Mesothelial cell of epicardium (in vitro differentiated cells): ENCODE measurements around the gene CNIH2. TPM values are rescaled to one million over a fixed set of nuclear protein-coding genes. Genes with fewer than 3 reads are reported as not detected.

Experiments used
- DNase-seq, 2 experiments: peaks; one replicate each; pipeline ENCODE4 v3.0.0; 2021; ENCODE audit warnings: low spot score in 2 of 2; ENCODE audit not compliant: unreplicated experiment in 2 of 2
- H3K27ac Mint-ChIP-seq: 2 replicates; pipeline ENCODE4 v1.8.0; 2021; ENCODE audit warnings: mixed read lengths
- H3K27me3 Mint-ChIP-seq: 2 replicates; pipeline ENCODE4 v1.8.0; 2021; ENCODE audit warnings: low read depth, mixed read lengths
- H3K36me3 Mint-ChIP-seq: 2 replicates; pipeline ENCODE4 v1.8.0; 2021; ENCODE audit warnings: mixed read lengths
- H3K4me1 Mint-ChIP-seq: 2 replicates; pipeline ENCODE4 v1.8.0; 2021; ENCODE audit warnings: mixed read lengths
- H3K4me3 Mint-ChIP-seq: 2 replicates; pipeline ENCODE4 v1.8.0; 2021; ENCODE audit warnings: mild to moderate bottlenecking, moderate library complexity, mixed read lengths
- H3K9me3 Mint-ChIP-seq: 2 replicates; pipeline ENCODE4 v1.8.0; 2021; ENCODE audit warnings: mixed read lengths
- CTCF ChIP-seq: fragments of 200-600 bp; sonication (generic); IDR thresholded peaks from one replicate; pipeline ENCODE4 v1.5.0; 2021; ENCODE audit warnings: antibody characterized with exemption; ENCODE audit not compliant: unreplicated experiment
- total RNA-seq: library from RNA; stranded (reverse); gene quantifications from 3 replicates; pipeline ENCODE4 v1.2.1, GENCODE V29; 2021

Gene CNIH2
- total RNA-seq, 1 donor from 2014 or later: 10.2 TPM

- no peaks in the 10 kb centered on the region for H3K27me3 Mint-ChIP-seq
- H3K4me3 Mint-ChIP-seq: no peak overlapping the region
- no peak for TF ChIP-seq CTCF
- peak overlapping the region; percentile 93 for H3K27ac Mint-ChIP-seq
- no peak for DNase-seq
- no peaks in the 10 kb centered on the region for H3K36me3 Mint-ChIP-seq
- H3K4me1 Mint-ChIP-seq: peaks cover 40% of the 10 kb centered on the region
- no peaks in the 10 kb centered on the region for H3K9me3 Mint-ChIP-seq
Measured at GRCh38 chr11:66326261-66327111, 48.5 kb downstream of the CNIH2 start.

- Mint-ChIP-seq H3K4me3 (no peak overlapping the region), H3K27me3 (no peaks in the 10 kb centered on the region), H3K9me3 (no peaks in the 10 kb centered on the region), H3K4me1 (peaks cover 40% of the 10 kb centered on the region), H3K27ac (peak overlapping the region; percentile 45), H3K36me3 (no peaks in the 10 kb centered on the region)
- no peak for TF ChIP-seq CTCF
- no peak for DNase-seq
Measured at GRCh38 chr11:66327171-66328030, 49.4 kb downstream of the CNIH2 start.

GRCh38 chr11:66328031-66328301, 50.0 kb downstream of the CNIH2 start:
- no peak for DNase-seq
- Mint-ChIP-seq H3K9me3 (no peaks in the 10 kb centered on the region), H3K36me3 (no peaks in the 10 kb centered on the region), H3K27me3 (no peaks in the 10 kb centered on the region), H3K4me3 (no peak overlapping the region), H3K4me1 (peaks cover 40% of the 10 kb centered on the region), H3K27ac (peak overlapping the region; percentile 73)
- no peak for TF ChIP-seq CTCF

- Mint-ChIP-seq H3K9me3 (no peaks in the 10 kb centered on the region), H3K27me3 (no peaks in the 10 kb centered on the region), H3K4me3 (peak overlapping the region; percentile 17), H3K4me1 (peaks cover 40% of the 10 kb centered on the region), H3K36me3 (no peaks in the 10 kb centered on the region), H3K27ac (peak overlapping the region; percentile 73)
- TF ChIP-seq CTCF: peak; percentile 98
- DNase-seq: peak; percentile 64 to 86
Measured at GRCh38 chr11:66328302-66329144, 50.5 kb downstream of the CNIH2 start.

GRCh38 chr11:66329165-66329673, 51.2 kb downstream of the CNIH2 start:
- H3K9me3 Mint-ChIP-seq: no peaks in the 10 kb centered on the region
- H3K27ac Mint-ChIP-seq: no peak overlapping the region
- no peak overlapping the region for H3K4me3 Mint-ChIP-seq
- no peak for DNase-seq
- peaks cover 38% of the 10 kb centered on the region for H3K4me1 Mint-ChIP-seq
- H3K27me3 Mint-ChIP-seq: no peaks in the 10 kb centered on the region
- TF ChIP-seq CTCF: no peak
- no peaks in the 10 kb centered on the region for H3K36me3 Mint-ChIP-seq
